SK-N-MC (cell line): ENCODE data around the gene MACROD2.

Experiments used
- EZH2 ChIP-seq: fragments of 200-600 bp; sonication (generic); IDR thresholded peaks from one replicate; pipeline ENCODE4 v1.6.1; 2017; ENCODE audit warnings: antibody characterized with exemption
- FOXP2 ChIP-seq: optimal IDR thresholded peaks from 2 replicates; pipeline ENCODE3; 2011; ENCODE audit warnings: mild to moderate bottlenecking, moderate library complexity; ENCODE audit not compliant: insufficient read depth; ENCODE audit errors: extremely low read length, control extremely low read depth
- POLR2AphosphoS5 ChIP-seq: IDR thresholded peaks from 2 replicates; pipeline ENCODE4 v1.6.1; 2012; ENCODE audit warnings: mild to moderate bottlenecking, low read depth, low read length, borderline replicate concordance

DNA sequence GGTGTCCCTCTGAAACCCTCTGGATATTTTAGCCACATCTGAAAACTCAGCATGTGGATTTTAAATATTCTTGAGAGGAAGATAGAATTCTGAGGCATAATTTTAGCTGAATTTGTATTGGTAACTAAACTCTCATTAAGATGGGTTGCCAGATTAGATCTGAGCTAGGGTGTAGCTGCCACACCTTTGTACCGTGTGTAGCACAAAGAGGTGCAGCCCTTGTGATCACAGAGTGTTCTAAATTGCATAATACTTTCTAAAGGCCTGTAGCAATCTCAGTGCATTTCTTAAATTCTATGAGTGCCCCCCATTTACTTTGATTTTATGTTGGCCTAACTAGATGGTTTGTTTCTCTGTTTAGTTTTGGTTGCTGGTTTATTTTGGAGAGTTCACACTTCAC lies 289.1 kb downstream of the MACROD2 start:
- TF ChIP-seq POLR2AphosphoS5, result no peak
- TF ChIP-seq EZH2, result no peak
- no peak for TF ChIP-seq FOXP2
